Measurements from ENCODE around the gene PYGO2.

PYGO2 gene

DNA sequence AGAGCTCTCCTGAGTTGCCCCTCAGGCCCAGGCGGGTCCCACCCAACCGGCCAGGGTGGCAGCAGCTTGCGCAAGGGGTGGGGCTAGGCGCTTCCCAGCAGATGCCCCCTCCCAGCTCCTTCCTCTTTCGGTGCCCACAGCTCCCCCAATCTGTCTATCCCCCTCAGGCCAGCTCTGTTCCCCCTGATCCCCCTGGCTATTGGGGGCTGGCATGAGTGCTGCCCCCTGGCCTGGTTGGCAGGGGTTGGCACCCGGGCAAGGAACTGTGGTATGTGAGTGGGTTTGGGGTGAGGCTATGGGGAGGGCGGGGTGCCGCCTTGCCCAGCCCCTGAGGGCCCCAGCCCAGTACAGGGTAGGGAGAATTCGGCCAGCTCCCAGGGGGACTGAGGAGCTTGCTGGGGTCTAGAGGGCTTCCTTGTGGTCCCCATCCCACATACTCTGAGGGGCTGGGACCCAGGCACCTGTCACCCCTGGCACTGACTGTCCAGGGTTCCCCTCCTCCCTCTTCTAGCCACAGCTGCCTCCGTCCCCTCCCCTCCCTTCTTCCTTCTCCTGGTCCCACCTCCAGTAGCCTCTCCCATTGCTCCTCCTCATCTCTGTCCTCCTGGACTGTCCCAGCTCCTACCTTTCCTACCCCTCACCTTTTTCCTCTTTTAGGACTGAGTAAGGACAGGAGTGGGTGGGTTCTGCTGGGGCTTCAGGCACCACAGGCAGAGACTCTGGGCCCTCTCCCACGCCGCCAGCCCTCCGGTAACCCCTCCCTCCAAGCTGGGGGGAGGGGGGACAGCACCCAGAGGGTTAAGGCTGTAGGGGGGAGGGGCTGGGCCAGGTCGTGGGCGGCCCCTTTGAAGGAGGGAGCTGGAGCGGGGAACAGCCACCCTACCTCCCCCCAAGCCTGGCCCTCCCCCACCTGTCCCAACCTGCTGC is 46.7 kb upstream of the PYGO2 start:
- TF ChIP-seq, protein P1, sequence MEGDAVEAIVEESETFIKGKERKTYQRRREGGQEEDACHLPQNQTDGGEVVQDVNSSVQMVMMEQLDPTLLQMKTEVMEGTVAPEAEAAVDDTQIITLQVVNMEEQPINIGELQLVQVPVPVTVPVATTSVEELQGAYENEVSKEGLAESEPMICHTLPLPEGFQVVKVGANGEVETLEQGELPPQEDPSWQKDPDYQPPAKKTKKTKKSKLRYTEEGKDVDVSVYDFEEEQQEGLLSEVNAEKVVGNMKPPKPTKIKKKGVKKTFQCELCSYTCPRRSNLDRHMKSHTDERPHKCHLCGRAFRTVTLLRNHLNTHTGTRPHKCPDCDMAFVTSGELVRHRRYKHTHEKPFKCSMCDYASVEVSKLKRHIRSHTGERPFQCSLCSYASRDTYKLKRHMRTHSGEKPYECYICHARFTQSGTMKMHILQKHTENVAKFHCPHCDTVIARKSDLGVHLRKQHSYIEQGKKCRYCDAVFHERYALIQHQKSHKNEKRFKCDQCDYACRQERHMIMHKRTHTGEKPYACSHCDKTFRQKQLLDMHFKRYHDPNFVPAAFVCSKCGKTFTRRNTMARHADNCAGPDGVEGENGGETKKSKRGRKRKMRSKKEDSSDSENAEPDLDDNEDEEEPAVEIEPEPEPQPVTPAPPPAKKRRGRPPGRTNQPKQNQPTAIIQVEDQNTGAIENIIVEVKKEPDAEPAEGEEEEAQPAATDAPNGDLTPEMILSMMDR (IDR thresholded peaks at IDR 0.05; ENCODE audit: low read depth, low read length, missing control alignments): no peak
- H3K4me3 ChIP-seq (ENCODE audit: low read depth, low read length): no peak overlapping the region
- DNase-seq (ENCODE audit: low read depth): no peak

DNA sequence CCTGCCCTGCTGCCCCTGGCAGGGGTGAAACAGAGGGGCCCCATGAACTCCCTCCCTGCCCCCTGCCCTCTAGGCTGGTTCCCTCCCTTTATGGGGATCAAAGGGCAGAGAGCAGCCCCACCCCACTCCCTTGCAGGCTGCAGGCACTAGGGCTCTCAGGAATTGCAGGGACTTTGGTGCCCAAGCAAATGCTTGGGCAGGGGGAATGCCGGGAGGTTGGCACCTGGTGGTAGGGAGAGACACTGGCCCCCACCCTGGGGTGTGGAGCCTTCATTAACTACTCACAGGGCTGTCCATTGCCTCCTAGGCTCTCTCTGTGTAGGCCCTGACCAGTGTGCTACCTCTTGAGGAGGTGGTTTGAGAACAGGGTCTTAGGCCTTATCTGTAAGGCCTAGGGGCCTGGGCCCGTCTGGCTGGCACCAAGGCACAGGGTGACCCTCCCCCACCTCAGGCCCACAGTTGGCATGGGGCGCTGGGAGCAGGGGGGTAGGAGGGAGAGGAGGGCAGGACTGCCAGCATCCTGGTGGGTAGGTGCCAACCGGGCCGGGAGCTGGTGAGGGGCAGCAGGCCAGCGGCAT is 45.8 kb upstream of the PYGO2 start:
- DNase-seq (ENCODE audit: low read depth): no peak
- H3K4me3 ChIP-seq (ENCODE audit: low read depth, low read length): no peak overlapping the region
- TF ChIP-seq, protein P1 (IDR thresholded peaks at IDR 0.05; ENCODE audit: low read depth, low read length, missing control alignments): no peak

DNA sequence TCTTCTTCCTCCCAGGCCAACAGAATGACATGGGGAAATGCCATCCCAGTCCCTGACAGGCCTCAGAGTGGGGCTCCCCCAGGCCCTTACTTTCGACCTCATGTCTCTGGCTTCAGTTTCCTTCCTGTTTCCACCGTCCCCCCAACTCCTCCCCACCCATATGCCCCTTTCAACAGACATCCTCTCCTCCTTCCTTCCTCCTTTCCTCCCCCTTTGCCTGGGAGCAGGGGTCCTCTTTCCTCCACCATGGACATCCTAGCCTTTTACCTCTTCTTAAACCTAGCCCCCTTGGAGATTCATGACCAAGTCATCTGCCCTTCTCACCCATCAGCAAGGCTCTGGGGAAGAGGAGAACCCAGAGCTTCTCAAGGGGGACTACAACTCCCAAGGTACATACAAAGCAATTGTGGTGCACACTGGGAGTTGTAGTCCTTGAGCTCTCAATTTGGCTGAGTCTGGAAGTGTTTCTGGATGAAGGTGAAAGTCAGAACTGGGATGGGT is 45.1 kb upstream of the PYGO2 start:
- DNase-seq (ENCODE audit: low read depth): no peak
- TF ChIP-seq, protein P1 (IDR thresholded peaks at IDR 0.05; ENCODE audit: low read depth, low read length, missing control alignments): no peak
- H3K4me3 ChIP-seq (ENCODE audit: low read depth, low read length): no peak overlapping the region

DNA sequence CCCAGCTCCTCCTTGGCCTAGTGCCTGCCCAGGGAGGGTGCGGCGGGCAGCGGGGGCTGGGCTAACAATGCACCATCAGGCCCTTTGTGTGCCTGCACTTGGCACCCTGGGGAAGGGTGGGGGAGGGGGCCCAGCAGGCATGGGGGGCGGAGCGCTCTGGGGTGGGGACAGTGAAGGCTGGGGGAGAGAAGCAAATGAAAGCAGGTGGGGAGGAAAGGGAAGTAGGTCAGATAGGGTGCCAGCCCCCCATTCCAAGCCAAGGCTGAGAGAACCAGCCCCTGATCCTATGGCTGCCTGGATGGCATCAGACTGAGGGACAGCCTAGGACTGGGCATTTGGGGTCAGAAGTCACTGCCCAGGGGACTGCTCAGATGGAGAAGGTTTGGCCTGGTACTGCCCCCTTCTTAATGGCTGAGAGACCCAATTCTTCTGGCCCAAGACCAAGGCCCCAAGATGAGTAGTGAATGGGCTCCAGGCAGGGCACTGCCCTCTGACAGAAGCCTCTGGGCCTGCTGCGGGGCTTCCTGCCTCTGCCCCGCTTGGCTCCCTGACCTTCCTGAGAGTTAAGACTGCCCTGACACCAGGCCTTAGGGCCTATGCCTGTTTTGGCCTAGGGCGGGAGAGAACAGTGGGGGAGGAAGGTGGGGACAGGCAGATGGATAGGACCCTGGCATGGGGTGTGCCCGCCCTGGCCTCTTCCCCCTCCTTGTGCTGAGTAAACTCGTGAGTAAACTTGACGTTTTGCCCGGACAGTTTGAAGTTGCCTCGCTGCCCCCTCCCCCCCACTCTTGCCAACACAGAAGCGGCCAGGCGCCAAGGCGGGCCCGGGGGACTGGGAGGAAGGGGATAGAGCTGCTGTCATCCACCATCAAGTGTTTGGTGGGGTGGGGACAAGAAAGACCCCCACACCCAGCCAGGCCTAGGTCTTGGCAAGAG is 43.8 kb upstream of the PYGO2 start:
- TF ChIP-seq, protein P1 (IDR thresholded peaks at IDR 0.05; ENCODE audit: low read depth, low read length, missing control alignments): no peak

DNA sequence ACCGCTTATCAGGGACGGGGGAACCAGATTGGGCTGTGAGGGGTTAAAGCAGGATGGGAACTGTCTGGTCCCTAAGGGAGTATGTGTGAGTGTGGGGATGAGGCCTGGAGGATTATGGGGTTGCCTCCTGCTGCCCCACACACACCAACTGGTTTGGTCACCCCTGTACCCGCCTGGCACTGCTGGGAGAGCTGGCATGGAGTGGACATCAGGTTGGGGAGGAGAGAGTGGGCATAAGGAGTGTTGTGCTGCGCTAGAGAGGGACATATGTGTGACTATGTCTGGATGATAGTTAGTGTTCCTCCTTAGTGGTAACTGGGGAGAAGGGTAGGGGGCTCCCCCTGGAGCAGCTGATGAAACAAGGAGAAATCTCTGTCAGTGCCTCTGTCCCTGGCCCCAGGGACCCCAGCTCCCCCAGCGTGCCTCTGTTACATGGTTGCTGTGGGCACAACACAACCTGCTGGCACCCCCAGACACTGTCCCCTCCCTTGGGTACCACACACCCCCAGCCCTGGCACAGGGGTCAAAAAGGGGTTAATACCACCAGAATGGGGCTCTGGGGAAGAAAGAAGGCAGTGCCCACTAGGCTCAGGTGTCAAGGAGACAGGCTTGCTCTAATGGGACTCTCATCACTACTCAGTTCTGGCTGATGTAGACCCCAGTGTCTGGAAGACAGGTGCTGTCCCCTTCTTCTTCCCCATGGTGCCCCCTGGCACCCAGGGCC is 42.9 kb upstream of the PYGO2 start:
- no peak for DNase-seq (ENCODE audit: low read depth)

More for the DNA sequence above, 43.8 kb upstream of the PYGO2 start:
- peak overlapping the region; percentile 91; the same call in 1 of the 2 replicates for H3K4me3 ChIP-seq (ENCODE audit: low read depth, low read length)
- no peak for DNase-seq (ENCODE audit: low read depth)

More for the DNA sequence above, 42.9 kb upstream of the PYGO2 start:
- TF ChIP-seq, protein P1 (IDR thresholded peaks at IDR 0.05; ENCODE audit: low read depth, low read length, missing control alignments): no peak
- H3K4me3 ChIP-seq (ENCODE audit: low read depth, low read length): peak overlapping the region; percentile 91

Measured in GM12864 (cell line).